HEK293 (cell line): ENCODE data around the gene UNK.

Experiments
- CTCF ChIA-PET: fragments of 350-600 bp; formaldehyde crosslinking; extraction: SDS; loops from one replicate; lab custom pipeline; 2021; ENCODE audit warnings: antibody characterized with exemption; lab: Yijun Ruan, JAX
- POLR2A ChIA-PET: fragments of 300-600 bp; formaldehyde crosslinking; extraction: SDS; loops from one replicate; lab custom pipeline; 2020; ENCODE audit warnings: antibody characterized with exemption, inconsistent platforms; lab: Yijun Ruan, JAX
- H3K27ac ChIP-seq: fragments of 200-500 bp; sonication (Bioruptor generic); 2 replicates; pipeline ENCODE4 v1.5.1; 2014; ENCODE audit warnings: low read depth, low read length, control low read depth, inconsistent platforms; ENCODE audit errors: extremely low read depth
- H3K36me3 ChIP-seq, 2 experiments: fragments of 200-500 bp in 1 of 2; sonication (Bioruptor generic) in 1 of 2; 1 replicate in 1 of 2; 2 replicates in 1 of 2; pipeline ENCODE4 v1.5.1; 2014 to 2017; ENCODE audit warnings: inconsistent platforms in 2 of 2, low read length in 2 of 2; ENCODE audit not compliant: control insufficient read depth in 2 of 2, insufficient read depth in 1 of 2
- H3K4me1 ChIP-seq: fragments of 200-500 bp; sonication (Bioruptor generic); 2 replicates; pipeline ENCODE4 v1.5.1; 2014; ENCODE audit warnings: mild to moderate bottlenecking, low read length, inconsistent platforms; ENCODE audit not compliant: control insufficient read depth, insufficient read depth
- H3K4me3 ChIP-seq: 2 replicates; pipeline ENCODE4 v1.5.1; 2011; ENCODE audit warnings: low read depth, mild to moderate bottlenecking, control low read depth, low read length, moderate library complexity
- H3K9me3 ChIP-seq: fragments of 200-500 bp; sonication (Bioruptor generic); 2 replicates; pipeline ENCODE4 v1.5.1; 2014; ENCODE audit warnings: low read depth, low read length, inconsistent platforms; ENCODE audit not compliant: control insufficient read depth, insufficient read depth
- BCL11B ChIP-seq: fragments of 450-650 bp; formaldehyde crosslinking; IDR thresholded peaks from 2 replicates; pipeline ENCODE4 v1.5.1; 2016; ENCODE audit warnings: low read depth, missing biosample characterization, missing genetic modification characterization
- EGR2 ChIP-seq: fragments of 450-650 bp; formaldehyde crosslinking; IDR thresholded peaks from 2 replicates; pipeline ENCODE4 v1.5.1; 2016; ENCODE audit warnings: low read depth, missing biosample characterization, missing genetic modification characterization
- GLIS2 ChIP-seq: fragments of 450-650 bp; formaldehyde crosslinking; IDR thresholded peaks from 2 replicates; pipeline ENCODE4 v1.5.1; 2016; ENCODE audit warnings: missing biosample characterization, missing genetic modification characterization
- MYNN ChIP-seq: fragments of 450-650 bp; formaldehyde crosslinking; IDR thresholded peaks from 2 replicates; pipeline ENCODE4 v1.5.1; 2016; ENCODE audit warnings: missing biosample characterization, missing genetic modification characterization, borderline replicate concordance
- SP2 ChIP-seq: fragments of 450-650 bp; formaldehyde crosslinking; IDR thresholded peaks from 2 replicates; pipeline ENCODE4 v1.5.1; 2016; ENCODE audit warnings: missing biosample characterization, missing genetic modification characterization
- ZBTB1 ChIP-seq: fragments of 450-650 bp; formaldehyde crosslinking; IDR thresholded peaks from 2 replicates; pipeline ENCODE4 v1.5.1; 2016; ENCODE audit warnings: missing biosample characterization, missing genetic modification characterization
- ZBTB8A ChIP-seq: fragments of 450-650 bp; formaldehyde crosslinking; IDR thresholded peaks from 2 replicates; pipeline ENCODE4 v1.5.1; 2016; ENCODE audit warnings: missing biosample characterization, missing genetic modification characterization
- ZNF146 ChIP-seq: fragments of 450-650 bp; formaldehyde crosslinking; IDR thresholded peaks from 2 replicates; pipeline ENCODE4 v1.5.1; 2016; ENCODE audit warnings: missing biosample characterization, missing genetic modification characterization
- ZNF157 ChIP-seq: fragments of 450-650 bp; formaldehyde crosslinking; IDR thresholded peaks from 2 replicates; pipeline ENCODE4 v1.5.1; 2016; ENCODE audit warnings: missing biosample characterization, missing genetic modification characterization
- ZNF221 ChIP-seq: fragments of 450-650 bp; formaldehyde crosslinking; IDR thresholded peaks from 2 replicates; pipeline ENCODE4 v1.5.1; 2017; ENCODE audit warnings: missing biosample characterization, missing genetic modification characterization, borderline replicate concordance
- ZNF26 ChIP-seq: fragments of 450-650 bp; formaldehyde crosslinking; IDR thresholded peaks from 2 replicates; pipeline ENCODE4 v1.5.1; 2016; ENCODE audit warnings: missing biosample characterization, missing genetic modification characterization
- ZNF391 ChIP-seq: fragments of 450-650 bp; formaldehyde crosslinking; IDR thresholded peaks from 2 replicates; pipeline ENCODE4 v1.5.1; 2016; ENCODE audit warnings: low read depth, missing biosample characterization, missing genetic modification characterization, borderline replicate concordance
- ZNF48 ChIP-seq: fragments of 450-650 bp; formaldehyde crosslinking; IDR thresholded peaks from 2 replicates; pipeline ENCODE4 v1.5.1; 2016; ENCODE audit warnings: missing biosample characterization, missing genetic modification characterization
- ZNF558 ChIP-seq: fragments of 450-650 bp; formaldehyde crosslinking; IDR thresholded peaks from 2 replicates; pipeline ENCODE4 v1.5.1; 2016; ENCODE audit warnings: missing biosample characterization, missing genetic modification characterization
- ZNF621 ChIP-seq: fragments of 450-650 bp; formaldehyde crosslinking; IDR thresholded peaks from 2 replicates; pipeline ENCODE4 v1.5.1; 2017; ENCODE audit warnings: missing biosample characterization, missing genetic modification characterization
- ZNF660 ChIP-seq: fragments of 450-650 bp; IDR thresholded peaks from 2 replicates; pipeline ENCODE4 v1.5.1; 2018; ENCODE audit warnings: missing biosample characterization, mild to moderate bottlenecking, missing genetic modification characterization
- ZNF777 ChIP-seq: fragments of 450-650 bp; formaldehyde crosslinking; IDR thresholded peaks from 2 replicates; pipeline ENCODE4 v1.5.1; 2017; ENCODE audit warnings: missing biosample characterization, missing genetic modification characterization, borderline replicate concordance
- ZNF843 ChIP-seq: fragments of 450-650 bp; formaldehyde crosslinking; IDR thresholded peaks from 2 replicates; pipeline ENCODE4 v1.5.1; 2016; ENCODE audit warnings: missing biosample characterization, missing genetic modification characterization
- TF ChIP-seq, protein P1 (sequence below): fragments of 450-650 bp; IDR thresholded peaks from 2 replicates; pipeline ENCODE4 v1.5.1; 2018; ENCODE audit warnings: missing biosample characterization, missing genetic modification characterization
- TF ChIP-seq, protein P2 (sequence below): IDR thresholded peaks from 2 replicates; pipeline ENCODE4 v1.6.1; 2011; ENCODE audit warnings: mild to moderate bottlenecking, low read depth, low read length, borderline replicate concordance
- TF ChIP-seq, protein P3 (sequence below): fragments of 450-650 bp; formaldehyde crosslinking; IDR thresholded peaks from 2 replicates; pipeline ENCODE4 v1.5.1; 2017; ENCODE audit warnings: missing biosample characterization, missing genetic modification characterization

The UNK gene

GRCh38 chr17:75763613-75764416, 20.8 kb upstream of the UNK start:
- peak overlapping the region; percentile 70; the same call in 1 of the 2 replicates for H3K27ac ChIP-seq
- H3K4me1 ChIP-seq: no peaks in the 10 kb centered on the region; the same call in 1 of the 2 replicates
- TF ChIP-seq ZNF146 (no peak), GLIS2 (peak; percentile 49; the same call in 1 of the 2 replicates), ZNF621 (tag by site-specific recombination) (no peak)
- peaks cover 9 to 16% of the 10 kb centered on the region in 2 experiments; a peak in 2 of 3 replicates for H3K36me3 ChIP-seq
- H3K4me3 ChIP-seq: peak overlapping the region; percentile 63
- POLR2A ChIA-PET: interaction anchor here (1.0 to 12.0 kb wide), 3 partner anchors 13 to 370 kb away, joined by 8 to 234 read pairs (median 14); partner anchors contain the start of gene UNK
- no peaks in the 10 kb centered on the region for H3K9me3 ChIP-seq
- CTCF ChIA-PET: interaction anchor here (0.5 to 11.0 kb wide), 10 partner anchors 13 to 695 kb away, joined by 3 to 170 read pairs (median 4); partner anchors contain the start of gene SMIM5

- POLR2A ChIA-PET: interaction anchor here (0.8 to 12.0 kb wide), 4 partner anchors 12 to 370 kb away, joined by 7 to 234 read pairs (median 11); partner anchors contain the start of genes UNK and WBP2
- H3K4me1 ChIP-seq: peaks cover 1% of the 10 kb centered on the region; the same call in 1 of the 2 replicates
- peak overlapping the region; percentile 70; the same call in 1 of the 2 replicates for H3K27ac ChIP-seq
- no peak for TF ChIP-seq ZNF146
- peak; percentile 32; the same call in 1 of the 2 replicates for TF ChIP-seq ZBTB8A (tag by site-specific recombination)
- 0 out of 2 replicates have a peak, but pooled peaks have one; percentile 11 for TF ChIP-seq BCL11B (tag by site-specific recombination)
- TF ChIP-seq, all 188 proteins: peak for 2
- Histone ChIP-seq H3K4me3 (peak overlapping the region; percentile 63), H3K9me3 (no peaks in the 10 kb centered on the region), H3K36me3 (peaks cover 9 to 16% of the 10 kb centered on the region in 2 experiments; a peak in 2 of 3 replicates)
- CTCF ChIA-PET: interaction anchor here (0.5 to 11.0 kb wide), 9 partner anchors 12 to 695 kb away, joined by 3 to 170 read pairs (median 6); partner anchors contain the start of gene SMIM5
Measured at GRCh38 chr17:75764417-75764710, 20.2 kb upstream of the UNK start.

DNA sequence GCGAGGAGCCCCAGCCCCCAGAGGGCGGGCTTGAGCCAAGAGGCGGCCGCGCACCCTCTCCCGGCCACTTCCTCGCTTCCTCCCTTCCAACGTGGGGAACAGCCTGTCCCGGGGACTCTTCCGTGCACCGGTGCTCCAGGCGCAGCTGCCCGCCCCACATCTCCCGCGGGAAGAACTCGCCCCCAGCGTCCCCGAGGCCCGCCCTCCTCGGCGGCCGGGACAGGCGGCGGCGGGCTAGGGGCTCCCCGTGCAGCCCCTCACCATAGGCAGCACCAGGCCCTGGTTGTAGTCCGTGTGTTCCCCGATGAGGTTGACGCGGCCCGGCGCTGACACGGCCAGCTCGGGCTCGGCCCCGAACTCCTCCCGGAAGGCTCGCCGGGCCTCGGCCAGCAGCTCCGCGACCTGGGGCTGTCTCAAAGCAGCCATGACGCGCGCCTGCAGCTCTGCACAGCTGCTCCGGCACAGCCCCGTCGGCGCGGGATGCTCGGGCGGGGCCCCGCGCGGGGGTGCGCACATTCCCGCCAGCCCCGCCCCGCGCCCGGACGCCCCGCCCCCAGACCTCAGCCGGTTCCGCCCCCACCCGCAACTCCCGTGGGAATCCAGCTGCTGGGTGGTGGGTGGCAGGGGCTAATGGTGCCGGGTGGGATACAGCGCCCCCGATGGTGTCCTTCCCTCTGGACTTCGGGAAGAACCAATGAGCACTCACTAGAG, 19.7 kb upstream of the UNK start, which contains the start of gene GALK1:
GALK1 (minus strand) TSS at position 482 of the 711 bp plus-strand sequence; CDS start at position 426, 56 bp downstream.
- peak within 1 kb of the TSS; percentile 70 for H3K27ac ChIP-seq
- peaks cover 9 to 12% of the 10 kb centered on the region in 2 experiments; a peak in 2 of 3 replicates for H3K36me3 ChIP-seq
- CTCF ChIA-PET: interaction anchor here (0.6 to 11.0 kb wide), 15 partner anchors 9 to 895 kb away, joined by 3 to 170 read pairs (median 4); partner anchors contain the start of gene SMIM5
- H3K4me1 ChIP-seq: peaks cover 3% of the 10 kb centered on the region; the same call in 1 of the 2 replicates
- H3K9me3 ChIP-seq: no peaks in the 10 kb centered on the region
- peak within 1 kb of the TSS; percentile 63 for H3K4me3 ChIP-seq
- POLR2A ChIA-PET: interaction anchor here (0.8 to 12.0 kb wide), 7 partner anchors 11 to 371 kb away, joined by 3 to 234 read pairs (median 7); partner anchors contain the start of genes UNK and WBP2
- TF ChIP-seq ZNF157 (tag by site-specific recombination) (no peak), ZNF48 (tag by site-specific recombination) (no peak), ZNF391 (tag by site-specific recombination) (peak; percentile 81; the same call in 1 of the 2 replicates), ZNF777 (tag by site-specific recombination) (peak; percentile 91), MYNN (tag by site-specific recombination) (no peak), ZNF558 (tag by site-specific recombination) (no peak), ZNF146 (no peak; the same call in 1 of the 2 replicates), ZNF660 (tag by site-specific recombination) (no peak; the same call in 1 of the 2 replicates), ZNF26 (no peak), SP2 (tag by site-specific recombination) (peak; percentile 75), ZBTB1 (tag by site-specific recombination) (no peak), ZNF843 (no peak), ZNF221 (no peak), EGR2 (tag by site-specific recombination) (peak; percentile 83; the same call in 1 of the 2 replicates)
- TF ChIP-seq, protein P1, sequence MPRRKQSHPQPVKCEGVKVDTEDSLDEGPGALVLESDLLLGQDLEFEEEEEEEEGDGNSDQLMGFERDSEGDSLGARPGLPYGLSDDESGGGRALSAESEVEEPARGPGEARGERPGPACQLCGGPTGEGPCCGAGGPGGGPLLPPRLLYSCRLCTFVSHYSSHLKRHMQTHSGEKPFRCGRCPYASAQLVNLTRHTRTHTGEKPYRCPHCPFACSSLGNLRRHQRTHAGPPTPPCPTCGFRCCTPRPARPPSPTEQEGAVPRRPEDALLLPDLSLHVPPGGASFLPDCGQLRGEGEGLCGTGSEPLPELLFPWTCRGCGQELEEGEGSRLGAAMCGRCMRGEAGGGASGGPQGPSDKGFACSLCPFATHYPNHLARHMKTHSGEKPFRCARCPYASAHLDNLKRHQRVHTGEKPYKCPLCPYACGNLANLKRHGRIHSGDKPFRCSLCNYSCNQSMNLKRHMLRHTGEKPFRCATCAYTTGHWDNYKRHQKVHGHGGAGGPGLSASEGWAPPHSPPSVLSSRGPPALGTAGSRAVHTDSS (tag by site-specific recombination): no peak
- TF ChIP-seq, protein P2, sequence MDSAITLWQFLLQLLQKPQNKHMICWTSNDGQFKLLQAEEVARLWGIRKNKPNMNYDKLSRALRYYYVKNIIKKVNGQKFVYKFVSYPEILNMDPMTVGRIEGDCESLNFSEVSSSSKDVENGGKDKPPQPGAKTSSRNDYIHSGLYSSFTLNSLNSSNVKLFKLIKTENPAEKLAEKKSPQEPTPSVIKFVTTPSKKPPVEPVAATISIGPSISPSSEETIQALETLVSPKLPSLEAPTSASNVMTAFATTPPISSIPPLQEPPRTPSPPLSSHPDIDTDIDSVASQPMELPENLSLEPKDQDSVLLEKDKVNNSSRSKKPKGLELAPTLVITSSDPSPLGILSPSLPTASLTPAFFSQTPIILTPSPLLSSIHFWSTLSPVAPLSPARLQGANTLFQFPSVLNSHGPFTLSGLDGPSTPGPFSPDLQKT: no peak
- TF ChIP-seq, protein P3, sequence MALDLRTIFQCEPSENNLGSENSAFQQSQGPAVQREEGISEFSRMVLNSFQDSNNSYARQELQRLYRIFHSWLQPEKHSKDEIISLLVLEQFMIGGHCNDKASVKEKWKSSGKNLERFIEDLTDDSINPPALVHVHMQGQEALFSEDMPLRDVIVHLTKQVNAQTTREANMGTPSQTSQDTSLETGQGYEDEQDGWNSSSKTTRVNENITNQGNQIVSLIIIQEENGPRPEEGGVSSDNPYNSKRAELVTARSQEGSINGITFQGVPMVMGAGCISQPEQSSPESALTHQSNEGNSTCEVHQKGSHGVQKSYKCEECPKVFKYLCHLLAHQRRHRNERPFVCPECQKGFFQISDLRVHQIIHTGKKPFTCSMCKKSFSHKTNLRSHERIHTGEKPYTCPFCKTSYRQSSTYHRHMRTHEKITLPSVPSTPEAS (tag by site-specific recombination): no peak; the same call in 1 of the 2 replicates
